H1 (cell line): Measurements from ENCODE around the gene OR2L5. TPM values are rescaled to one million over a fixed set of nuclear protein-coding genes. Genes with fewer than 3 reads are reported as not detected.

Experiments
- BRCA1 ChIP-seq: IDR thresholded peaks from 2 replicates; pipeline ENCODE4 v1.6.1; 2012; ENCODE audit warnings: low read depth, low read length, improper control_type of control experiment
- CEBPB ChIP-seq: IDR thresholded peaks from 2 replicates; pipeline ENCODE4 v1.6.1; 2012; ENCODE audit warnings: low read depth, low read length
- CHD2 ChIP-seq: IDR thresholded peaks from 2 replicates; pipeline ENCODE4 v1.6.1; 2012; ENCODE audit warnings: low read length, improper control_type of control experiment
- CHD7 ChIP-seq: fragments of 300-600 bp; sonication (generic); IDR thresholded peaks from 2 replicates; pipeline ENCODE4 v1.7.1; 2012; ENCODE audit warnings: low read length, moderate library complexity, mild to moderate bottlenecking, inconsistent platforms; ENCODE audit not compliant: insufficient replicate concordance
- E2F6 ChIP-seq: IDR thresholded peaks from 2 replicates; pipeline ENCODE4 v1.6.1; 2012; ENCODE audit warnings: inconsistent platforms
- FOSL1 ChIP-seq: IDR thresholded peaks from 2 replicates; pipeline ENCODE4 v1.6.1; 2011; ENCODE audit warnings: mild to moderate bottlenecking, low read depth, low read length, moderate library complexity; ENCODE audit not compliant: insufficient read depth
- polyA plus RNA-seq, 7 experiments: library from polyadenylated mRNA; depleted of rRNA in 3 of 7; stranded (reverse) in 5 of 7; unstranded in 2 of 7; fragments of >200 nt in 5 of 7; fragments of 200-250 nt in 2 of 7; gene quantifications; 1 replicate in 5 of 7; 2 replicates in 1 of 7; 4 replicates in 1 of 7; pipeline versions ENCODE4 v1.2.1 to v1.2.3, GENCODE V29; 2011 to 2013; ENCODE audit warnings: missing spikeins in 2 of 7, mixed read lengths in 2 of 7
- total RNA-seq: library from RNA; stranded (reverse); fragmentation: NEBNext Ultra II Directional; extraction: Animal tissue kit (Norgen Biotek cat#: 25700); gene quantifications from 2 replicates; pipeline ENCODE4 v1.2.1, GENCODE V29; 2021

OR2L5 gene
- total and polyA plus RNA-seq, 2 of the 8 experiments (the other 6 are each of a cell fraction or from before 2014, with no cell fraction given), result not detected

GRCh38 chr1:247966532-247967204, 46.8 kb upstream of the OR2L5 start (continued):
- no peak for TF ChIP-seq CHD7
- no peak for TF ChIP-seq CHD2
- no peak for TF ChIP-seq BRCA1
- TF ChIP-seq FOSL1, result no peak
- TF ChIP-seq E2F6, result no peak
- TF ChIP-seq CEBPB, result no peak
- TF ChIP-seq, all 59 proteins: peak for 0
